Caco-2 (cell line): ENCODE results near the gene ABHD16B. TPM values are rescaled to one million over a fixed set of nuclear protein-coding genes. Genes with fewer than 3 reads are reported as not detected.
"Not testable (repeated sequence)": the region's sequence is repeated elsewhere in the genome, so short reads cannot be mapped to it uniquely, and the experiment has no call there.

Source experiments
- BruUV-seq: library from RNA; stranded (reverse); fragments of 400-500 nt; replicated peaks from 2 replicates; lab custom pipeline; 2021; lab: Mats Ljungman, UMichigan
- CTCF ChIA-PET: fragments of 300-600 bp; sonication (Branson Sonifier 250); formaldehyde crosslinking; loops from one replicate; lab custom pipeline; 2022; ENCODE audit warnings: antibody characterized with exemption; lab: Charles Lee
- POLR2A ChIA-PET: fragments of 300-600 bp; sonication (Branson Sonifier 250); formaldehyde crosslinking; loops from one replicate; lab custom pipeline; 2022; ENCODE audit warnings: antibody characterized with exemption; lab: Charles Lee
- DNase-seq, 2 experiments: peaks; one replicate each; pipeline versions ENCODE4 v3.0.0 to v3.0.0-alpha.2; 2020 to 2022
- H3K27me3 ChIP-seq: replicated peaks from 2 replicates; pipeline ENCODE4 v1.6.0; 2011; ENCODE audit warnings: low read length; ENCODE audit not compliant: control insufficient read depth, insufficient read depth
- H3K36me3 ChIP-seq: 2 replicates; pipeline ENCODE4 v1.5.1; 2011; ENCODE audit warnings: low read length; ENCODE audit not compliant: control insufficient read depth, insufficient read depth
- H3K4me1 ChIP-seq: fragments of 250-450 bp; sonication (Bioruptor Pico); 2 replicates; pipeline ENCODE4 v1.5.1; 2020; ENCODE audit warnings: mild to moderate bottlenecking
- H3K4me3 ChIP-seq: 2 replicates; pipeline ENCODE4 v1.5.1; 2011; ENCODE audit warnings: low read depth, mild to moderate bottlenecking, control low read depth, low read length
- H3K9me3 ChIP-seq: fragments of 250-450 bp; sonication (Bioruptor Pico); 2 replicates; pipeline ENCODE4 v1.5.1; 2020; ENCODE audit warnings: mild to moderate bottlenecking, moderate library complexity
- H3K27ac Mint-ChIP-seq: one replicate; pipeline ENCODE4 v1.8.0; 2022; ENCODE audit warnings: mixed read lengths; ENCODE audit not compliant: unreplicated experiment
- H3K27me3 Mint-ChIP-seq: one replicate; pipeline ENCODE4 v1.8.0; 2022; ENCODE audit warnings: mixed read lengths; ENCODE audit not compliant: insufficient read depth, unreplicated experiment
- H3K36me3 Mint-ChIP-seq: one replicate; pipeline ENCODE4 v1.8.0; 2022; ENCODE audit warnings: mild to moderate bottlenecking, mixed read lengths; ENCODE audit not compliant: insufficient read depth, unreplicated experiment
- H3K4me1 Mint-ChIP-seq: one replicate; pipeline ENCODE4 v1.8.0; 2022; ENCODE audit warnings: low read depth, mixed read lengths; ENCODE audit not compliant: unreplicated experiment
- H3K4me3 Mint-ChIP-seq: one replicate; pipeline ENCODE4 v1.8.0; 2022; ENCODE audit warnings: mild to moderate bottlenecking, moderate library complexity, mixed read lengths; ENCODE audit not compliant: unreplicated experiment
- H3K9me3 Mint-ChIP-seq: one replicate; pipeline ENCODE4 v1.8.0; 2022; ENCODE audit warnings: mixed read lengths; ENCODE audit not compliant: unreplicated experiment
- CTCF ChIP-seq, 2 experiments: fragments of 200-600 bp in 1 of 2; IDR thresholded peaks; 1 replicate in 1 of 2; 2 replicates in 1 of 2; pipeline versions ENCODE4 v1.5.1 to v1.8.0; 2011 to 2022; ENCODE audit warnings: antibody characterized with exemption in 1 of 2, control low read depth in 1 of 2, inconsistent platforms in 1 of 2, low read depth in 1 of 2, low read length in 1 of 2, mild to moderate bottlenecking in 1 of 2, moderate library complexity in 1 of 2; ENCODE audit not compliant: insufficient read depth in 1 of 2, severe bottlenecking in 1 of 2, unreplicated experiment in 1 of 2
- intact Hi-C: fragments of 100-400 bp; cut with micrococcal nuclease; formaldehyde crosslinking; loops from one replicate; pipeline ENCODE4 v1.10.0; 2022; ENCODE audit not compliant: unreplicated experiment
- total RNA-seq: library from RNA; stranded (reverse); gene quantifications from 2 replicates; pipeline ENCODE4 v1.2.3, GENCODE V29; 2022

The ABHD16B gene
- total RNA-seq, 1 experiment from 2014 or later = 0.27 TPM

- intact Hi-C loops = no loop called here
- Histone ChIP-seq H3K9me3 (no peaks in the 10 kb centered on the region), H3K27me3 (no peaks in the 10 kb centered on the region), H3K36me3 (peaks cover 20% of the 10 kb centered on the region), H3K4me3 (no peak overlapping the region), H3K4me1 (no peaks in the 10 kb centered on the region)
- Mint-ChIP-seq H3K27me3 (no peaks in the 10 kb centered on the region), H3K4me3 (no peak overlapping the region), H3K27ac (no peak overlapping the region), H3K9me3 (no peaks in the 10 kb centered on the region), H3K36me3 (peaks cover 95% of the 10 kb centered on the region), H3K4me1 (no peaks in the 10 kb centered on the region)
- no peak for DNase-seq
- TF ChIP-seq CTCF (IDR thresholded peaks at IDR 0.05; ENCODE audit: insufficient read depth in 1 of 2, low read depth in 1 of 2, low read length in 1 of 2, severe bottlenecking in 1 of 2, unreplicated experiment in 1 of 2) = no peak
- BruUV-seq = no TSS peak
- CTCF ChIA-PET = interaction anchor here (0.6 kb wide), 1 partner anchor 117 kb away, joined by 3 read pairs; no protein-coding TSS in a partner anchor
- POLR2A ChIA-PET = interaction anchor here (1.0 to 1.2 kb wide), 2 partner anchors 16 to 22 kb away, joined by 3 read pairs; no protein-coding TSS in a partner anchor
Measured at GRCh38 chr20:63877755-63878470, 16.6 kb downstream of the ABHD16B start.

GRCh38 chr20:63878899-63879663 lies 17.8 kb downstream of the ABHD16B start:
- H3K36me3 Mint-ChIP-seq = peaks cover 95% of the 10 kb centered on the region
- H3K4me3 Mint-ChIP-seq = no peak overlapping the region
- no peaks in the 10 kb centered on the region for H3K4me1 ChIP-seq
- no peak overlapping the region for H3K27ac Mint-ChIP-seq
- no peaks in the 10 kb centered on the region for H3K27me3 Mint-ChIP-seq
- H3K9me3 Mint-ChIP-seq = no peaks in the 10 kb centered on the region
- DNase-seq = no peak
- H3K4me1 Mint-ChIP-seq = no peaks in the 10 kb centered on the region
- TF ChIP-seq CTCF (IDR thresholded peaks at IDR 0.05; ENCODE audit: insufficient read depth in 1 of 2, low read depth in 1 of 2, low read length in 1 of 2, severe bottlenecking in 1 of 2, unreplicated experiment in 1 of 2) = no peak
- POLR2A ChIA-PET = interaction anchor here (0.6 to 1.2 kb wide), 3 partner anchors 15 to 464 kb away, joined by 3 to 5 read pairs (median 5); no protein-coding TSS in a partner anchor
- BruUV-seq = no TSS peak
- H3K9me3 ChIP-seq = no peaks in the 10 kb centered on the region
- H3K36me3 ChIP-seq = peaks cover 18% of the 10 kb centered on the region
- H3K4me3 ChIP-seq = no peak overlapping the region
- CTCF ChIA-PET = no interaction called here
- intact Hi-C loops = no loop called here
- H3K27me3 ChIP-seq = no peaks in the 10 kb centered on the region

GRCh38 chr20:63880901-63881300 lies 19.6 kb downstream of the ABHD16B start:
- BruUV-seq, H3K4me3 ChIP-seq, intact Hi-C loops, H3K9me3 Mint-ChIP-seq, H3K9me3 ChIP-seq, H3K4me3 Mint-ChIP-seq, H3K27ac Mint-ChIP-seq, H3K27me3 Mint-ChIP-seq, H3K27me3 ChIP-seq, H3K4me1 Mint-ChIP-seq, DNase-seq, H3K4me1 ChIP-seq: not testable (repeated sequence)
- H3K36me3 Mint-ChIP-seq = peaks cover 95% of the 10 kb centered on the region
- ChIA-PET CTCF (interaction anchor here (2.1 kb wide), 1 partner anchor 157 kb away, joined by 5 read pairs; no protein-coding TSS in a partner anchor), POLR2A (interaction anchor here (0.6 kb wide), 1 partner anchor 198 kb away, joined by 3 read pairs; no protein-coding TSS in a partner anchor)
- peaks cover 21% of the 10 kb centered on the region for H3K36me3 ChIP-seq
